GM21723 (cell line): ENCODE data around the gene ELOB.

Source experiments
- ATAC-seq: cut with Tn5 transposase; IDR thresholded peaks from one replicate; pipeline ENCODE4 v1.9.1; 2021; ENCODE audit warnings: mild to moderate bottlenecking, moderate library complexity; ENCODE audit not compliant: unreplicated experiment

ELOB gene

GRCh38 chr16:2784358-2785100 lies 7.4 kb upstream of the ELOB start:
- ATAC-seq = no peak

DNA sequence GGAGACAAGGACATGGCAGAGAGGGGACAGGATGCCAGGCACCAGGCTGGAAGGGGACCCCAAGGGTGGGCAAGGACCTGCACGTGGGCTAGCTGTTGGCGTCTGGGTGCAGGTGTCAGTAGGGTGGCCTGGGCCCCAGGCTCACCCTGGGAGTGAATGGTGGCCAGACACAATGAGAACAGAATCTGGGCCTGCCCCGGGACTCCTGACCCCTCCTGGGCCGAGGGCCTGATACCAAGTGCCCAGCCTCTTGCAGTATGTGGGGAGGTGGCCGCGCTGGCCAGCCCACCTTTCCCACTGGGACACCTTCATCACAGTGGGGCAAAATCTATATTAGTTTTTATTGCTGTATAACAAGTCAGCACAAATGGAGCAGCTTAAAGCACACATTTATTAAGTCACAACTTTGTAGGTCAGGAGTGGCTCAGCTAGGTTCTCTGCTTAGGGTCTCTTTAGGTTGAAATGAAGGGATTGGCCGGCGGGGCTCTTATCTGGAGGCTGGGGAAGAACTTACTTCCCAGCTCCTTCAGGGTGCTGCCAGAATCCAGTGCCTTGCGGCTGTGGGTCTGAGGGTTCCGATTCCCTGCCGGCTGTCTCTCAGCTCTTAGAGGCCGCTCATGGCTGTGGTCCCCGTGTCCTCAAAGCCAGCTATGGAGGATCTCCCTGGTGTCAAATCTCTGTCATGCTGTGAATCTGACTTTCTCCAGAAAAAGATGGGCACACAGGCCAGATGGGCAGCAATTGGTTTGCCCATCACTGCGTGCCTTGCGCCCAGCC lies 6.7 kb upstream of the ELOB start:
- no peak for ATAC-seq

DNA sequence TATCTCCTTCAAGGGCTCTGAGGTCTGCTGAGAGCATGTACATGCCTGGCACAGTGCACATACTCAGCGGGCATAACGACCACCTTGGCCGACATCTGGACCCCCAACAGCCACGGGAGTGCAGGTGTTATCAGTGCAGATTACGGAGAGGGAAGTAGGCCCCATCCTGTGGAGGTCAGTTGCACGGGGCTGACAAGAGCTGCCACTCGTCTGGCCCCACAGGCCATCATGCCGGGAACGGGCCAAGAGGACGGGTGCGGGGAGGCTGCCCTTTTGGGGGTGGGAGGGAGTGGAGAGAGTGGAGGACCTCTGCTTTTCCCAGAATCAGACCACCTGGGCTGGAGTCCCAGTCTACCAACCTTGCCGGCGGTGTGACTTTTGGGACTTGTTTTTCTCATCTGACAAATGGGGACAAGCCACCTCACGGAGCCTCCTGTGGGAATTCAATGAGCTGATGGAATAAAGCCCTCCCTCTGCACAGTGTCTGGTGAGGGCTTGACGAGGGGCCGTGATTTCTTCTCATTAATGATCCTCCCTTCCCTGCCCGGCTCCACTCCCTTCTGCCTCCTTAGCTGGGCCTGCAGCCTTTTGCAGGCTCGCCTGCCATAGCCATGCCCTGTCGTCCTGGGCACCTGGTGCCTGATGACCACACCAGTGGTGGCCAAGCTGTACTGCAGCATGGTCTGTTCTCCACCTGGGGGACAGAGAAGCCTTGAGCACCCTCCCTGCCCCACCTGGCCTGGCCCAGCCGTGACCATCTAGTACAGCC lies 5.7 kb upstream of the ELOB start:
- ATAC-seq = no peak

DNA sequence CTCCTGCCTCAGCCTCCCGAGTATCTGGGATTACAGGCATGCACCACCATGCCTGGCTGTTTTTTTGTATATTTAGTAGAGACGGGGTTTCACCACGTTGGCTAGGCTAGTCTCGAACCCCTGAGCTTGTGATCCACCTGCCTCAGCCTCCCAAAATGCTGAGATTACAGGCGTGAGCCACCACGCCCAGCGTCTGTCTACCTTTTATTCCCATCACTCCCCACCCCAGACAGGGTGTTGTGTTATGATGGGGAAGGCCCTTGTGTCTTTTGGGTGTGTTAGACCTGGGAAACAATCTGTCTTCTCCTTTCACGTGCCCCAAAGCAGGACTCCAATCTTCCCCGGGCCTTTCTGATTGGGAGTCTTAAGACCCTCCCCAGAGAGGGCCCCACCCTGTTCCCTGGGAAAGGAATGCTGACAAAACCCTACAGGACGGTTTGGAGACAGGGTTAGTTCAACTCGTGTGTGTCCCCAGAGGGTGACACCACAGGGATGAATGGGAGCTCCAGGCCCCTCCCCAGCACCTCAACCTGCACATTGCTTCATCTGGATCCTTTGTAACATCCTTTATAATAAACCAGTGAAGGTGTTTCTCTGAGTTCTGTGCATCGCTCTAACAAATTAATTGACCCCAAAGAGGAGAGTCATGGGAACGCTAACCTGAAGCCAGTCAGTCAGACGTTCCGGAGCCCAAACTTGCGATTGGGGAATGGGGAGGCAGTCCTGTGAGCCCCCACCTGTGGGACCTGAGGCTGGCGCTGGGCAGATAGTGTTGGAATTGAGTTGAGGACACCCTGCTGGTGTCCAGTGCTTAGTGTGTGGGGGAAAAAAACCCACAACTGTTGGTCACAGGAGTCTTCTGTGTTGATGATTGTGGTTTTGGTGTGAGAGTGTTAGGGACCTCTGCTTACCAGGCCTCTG lies 3.2 kb upstream of the ELOB start:
- no peak for ATAC-seq

- ATAC-seq = no peak
These were observed 2.3 kb upstream of the ELOB start for GRCh38 chr16:2779151-2779920.

- ATAC-seq = no peak
These were observed 1.5 kb upstream of the ELOB start for GRCh38 chr16:2778630-2778958.

DNA sequence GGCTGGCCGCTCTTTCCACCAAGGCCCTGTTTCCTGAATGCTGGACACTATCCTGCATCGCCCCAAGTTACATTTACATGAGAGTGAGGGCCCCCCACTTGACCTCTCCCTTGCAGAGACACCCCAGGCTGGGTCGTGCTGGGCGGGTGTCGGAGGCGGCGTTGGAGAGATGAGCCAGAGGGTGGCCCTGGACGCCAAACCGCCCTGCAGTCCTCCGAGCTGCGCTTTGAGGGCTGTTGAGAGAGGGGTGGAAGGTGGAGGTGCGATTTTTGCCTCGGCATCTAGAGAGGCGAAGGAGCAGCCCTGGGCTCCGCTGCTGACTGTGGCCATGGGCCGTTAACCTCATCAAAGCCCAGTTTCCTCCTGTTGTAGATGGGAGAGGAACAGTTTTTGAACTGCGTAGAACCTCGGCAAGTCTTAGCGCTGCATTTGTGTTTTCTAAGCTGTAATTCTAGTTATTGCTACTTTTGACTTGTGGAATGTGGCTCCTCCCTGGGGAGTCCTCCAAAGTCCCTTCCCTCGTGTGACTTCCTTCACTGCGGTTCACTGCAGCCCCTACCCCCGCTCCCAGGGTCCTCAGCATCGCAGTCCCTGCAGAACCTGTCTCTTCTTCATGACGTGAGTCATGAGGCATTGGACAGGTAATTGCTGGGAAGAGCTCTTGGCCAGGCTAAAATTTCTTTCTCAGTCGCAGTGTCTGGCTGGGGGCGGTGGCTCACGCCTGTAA lies 986 bp upstream of the ELOB start:
- peak; percentile 5 for ATAC-seq

GRCh38 chr16:2776500-2777139 lies 460 bp downstream of the ELOB start:
- ATAC-seq = peak; percentile 25

GRCh38 chr16:2775765-2776499 lies 1.1 kb downstream of the ELOB start:
- ATAC-seq = no peak

DNA sequence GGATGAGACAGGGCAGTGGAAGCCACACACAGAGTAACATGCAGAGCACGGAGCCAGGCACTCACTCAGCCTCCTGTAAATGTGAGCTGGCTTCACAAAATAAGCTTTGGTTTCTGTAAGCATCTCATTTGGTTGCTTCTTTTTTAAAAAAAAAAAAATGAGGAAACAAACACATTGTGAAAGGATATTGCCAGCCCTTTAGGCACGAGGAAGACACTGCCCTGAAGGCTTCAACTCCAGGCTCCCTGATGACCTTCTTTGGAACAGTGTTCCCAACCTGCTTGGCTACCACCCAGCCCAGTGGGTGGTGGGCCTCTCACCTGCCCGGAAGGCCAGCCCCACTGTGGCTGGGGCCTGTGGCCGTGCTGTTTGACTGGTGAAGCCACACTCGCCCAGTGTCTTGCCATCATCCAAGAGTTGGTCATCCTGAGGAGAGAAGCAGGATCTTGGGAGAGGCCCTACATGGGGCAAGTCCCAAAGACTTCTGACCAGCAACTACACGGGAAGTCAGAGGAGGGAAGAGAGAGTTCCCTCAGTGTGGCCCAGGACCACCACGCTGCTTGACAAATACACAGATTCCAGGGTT lies 1.9 kb downstream of the ELOB start:
- no peak for ATAC-seq

- ATAC-seq = no peak
These were observed 2.8 kb downstream of the ELOB start for GRCh38 chr16:2774161-2774891.

DNA sequence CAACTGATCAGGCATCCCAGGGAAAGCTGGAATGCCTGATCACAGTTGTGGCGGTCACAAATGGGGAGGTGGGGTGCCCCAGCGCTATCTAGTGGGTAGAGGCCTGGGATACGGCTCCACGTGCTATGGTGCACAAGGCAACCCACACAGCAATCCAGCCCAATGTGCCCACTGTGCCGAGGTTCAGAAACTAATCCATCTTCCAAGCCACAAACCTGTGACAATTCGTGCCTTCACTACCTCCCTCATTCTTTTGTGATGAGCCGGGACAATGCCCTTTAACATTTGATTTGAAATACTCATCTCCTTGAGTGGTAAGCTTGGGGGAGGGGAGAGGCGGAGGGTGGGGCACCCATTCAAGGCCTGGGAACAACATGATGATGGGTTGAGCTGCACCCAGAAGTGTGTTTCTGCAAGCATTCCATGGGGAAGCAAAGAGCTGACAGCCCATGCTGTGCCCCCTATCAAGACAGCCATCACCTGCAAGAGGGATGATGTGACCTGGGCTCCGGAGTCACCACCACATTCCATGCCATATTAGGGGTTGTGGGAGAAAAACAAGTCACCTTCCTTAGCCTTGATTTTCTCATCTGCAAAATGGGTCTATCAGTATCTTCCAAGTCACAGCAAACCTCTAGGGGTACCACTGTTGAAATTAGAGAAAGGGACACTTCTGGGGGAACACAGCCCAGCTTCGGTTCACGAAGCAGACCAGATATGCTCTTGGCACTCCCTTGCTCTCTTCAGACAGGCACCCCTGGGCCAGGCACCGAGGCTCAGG lies 3.7 kb downstream of the ELOB start:
- ATAC-seq = no peak

GRCh38 chr16:2771496-2772402 lies 5.3 kb downstream of the ELOB start:
- no peak for ATAC-seq

DNA sequence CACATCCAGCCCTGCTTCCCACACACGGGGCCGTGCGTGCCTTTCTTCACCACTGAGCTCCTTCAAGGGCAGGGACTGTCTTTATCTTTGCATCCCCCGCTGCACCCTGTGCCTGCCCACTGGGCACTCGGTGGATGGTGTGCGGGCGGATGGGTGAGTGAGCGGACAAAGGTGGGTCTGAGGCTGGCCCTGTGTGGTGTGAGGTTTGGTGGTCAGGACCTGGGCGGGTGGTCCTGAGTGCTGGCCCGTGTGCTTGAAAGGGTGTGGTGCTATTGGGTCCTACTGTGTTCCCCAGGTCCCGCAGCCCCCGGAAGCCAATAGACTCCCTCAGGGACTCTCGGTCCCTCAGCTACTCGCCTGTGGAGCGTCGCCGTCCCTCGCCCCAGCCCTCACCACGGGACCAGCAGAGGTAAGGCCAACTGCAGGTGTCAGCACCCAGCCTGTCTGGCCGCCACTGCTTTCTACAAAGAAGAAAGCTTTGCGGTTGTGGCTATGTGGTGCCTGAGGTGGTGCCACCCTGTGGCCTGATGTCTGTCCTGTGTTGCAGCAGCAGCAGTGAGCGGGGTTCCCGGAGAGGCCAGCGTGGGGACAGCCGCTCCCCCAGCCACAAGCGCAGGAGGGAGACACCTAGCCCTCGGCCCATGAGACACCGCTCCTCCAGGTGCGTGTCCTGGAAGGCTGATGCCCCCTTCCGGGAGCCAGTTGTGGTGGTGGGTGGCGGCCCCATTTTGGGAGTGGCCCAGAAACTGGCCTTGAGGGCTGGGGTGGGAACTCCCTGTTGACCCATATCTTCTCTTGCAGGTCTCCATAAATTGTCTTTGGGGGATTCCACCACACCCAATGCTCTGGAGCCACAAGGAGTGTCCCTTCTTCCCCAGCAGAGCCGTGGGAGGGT lies 6.8 kb downstream of the ELOB start:
- no peak for ATAC-seq
